Mesenchymal stem cell (in vitro differentiated cells and primary cell): ENCODE data around the gene HOXA7.
A peak's percentile ranks its signal among the peaks of the same experiment; 100 is the strongest.

Source experiments
- DNase-seq: peaks from one replicate; pipeline ENCODE4 v3.0.0-alpha.2; 2013
- H2AFZ ChIP-seq: one replicate; pipeline ENCODE4 v1.6.1; 2013; ENCODE audit warnings: low read depth, mild to moderate bottlenecking, control low read depth, inconsistent platforms, low read length, moderate library complexity
- H2AK5ac ChIP-seq: 2 replicates; pipeline ENCODE4 v1.6.1; 2013; ENCODE audit warnings: low read length, moderate library complexity, mild to moderate bottlenecking, inconsistent platforms; ENCODE audit not compliant: severe bottlenecking
- H2BK120ac ChIP-seq: one replicate; pipeline ENCODE4 v1.6.1; 2013; ENCODE audit warnings: low read depth, mild to moderate bottlenecking, inconsistent platforms, low read length, moderate library complexity
- H2BK12ac ChIP-seq, 2 experiments: one replicate each; pipeline ENCODE4 v1.6.1; 2013; ENCODE audit warnings: inconsistent platforms in 2 of 2, low read length in 2 of 2, mild to moderate bottlenecking in 2 of 2, moderate library complexity in 2 of 2, control low read depth in 1 of 2
- H2BK15ac ChIP-seq: one replicate; pipeline ENCODE4 v1.6.1; 2013; ENCODE audit warnings: mild to moderate bottlenecking, low read depth, inconsistent platforms; ENCODE audit not compliant: poor library complexity, severe bottlenecking
- H2BK5ac ChIP-seq: 2 replicates; pipeline ENCODE4 v1.6.1; 2013; ENCODE audit warnings: low read depth, mild to moderate bottlenecking, low read length, control low read depth, inconsistent platforms; ENCODE audit not compliant: poor library complexity, severe bottlenecking
- H3K14ac ChIP-seq, 2 experiments: one replicate each; pipeline ENCODE4 v1.6.1; 2013; ENCODE audit warnings: inconsistent platforms in 2 of 2, low read length in 2 of 2, control low read depth in 1 of 2, mild to moderate bottlenecking in 1 of 2, moderate library complexity in 1 of 2
- H3K18ac ChIP-seq, 2 experiments: one replicate each; pipeline ENCODE4 v1.6.1; 2013; ENCODE audit warnings: inconsistent platforms in 2 of 2, low read length in 2 of 2, control low read depth in 1 of 2, low read depth in 1 of 2, mild to moderate bottlenecking in 1 of 2
- H3K23ac ChIP-seq, 2 experiments: one replicate each; pipeline ENCODE4 v1.6.1; 2013; ENCODE audit warnings: inconsistent platforms in 2 of 2, low read length in 2 of 2, mild to moderate bottlenecking in 2 of 2, moderate library complexity in 2 of 2, control low read depth in 1 of 2
- H3K27ac ChIP-seq: 2 replicates; pipeline ENCODE4 v1.5.1; 2013; ENCODE audit warnings: mild to moderate bottlenecking, moderate library complexity, low read length, control low read depth, inconsistent platforms; ENCODE audit not compliant: poor library complexity, severe bottlenecking
- H3K27me3 ChIP-seq, 2 experiments: 2 replicates each; pipeline versions ENCODE4 v1.6.1 to v1.7.0; 2013; ENCODE audit warnings: low read length in 2 of 2, mild to moderate bottlenecking in 2 of 2, moderate library complexity in 2 of 2, control low read depth in 1 of 2, inconsistent platforms in 1 of 2; ENCODE audit not compliant: control insufficient read depth in 1 of 2, insufficient read depth in 1 of 2
- H3K36me3 ChIP-seq, 2 experiments: 2 replicates each; pipeline versions ENCODE4 v1.6.1 to v1.7.0; 2013; ENCODE audit warnings: low read length in 2 of 2, control low read depth in 1 of 2, inconsistent platforms in 1 of 2, low read depth in 1 of 2, mild to moderate bottlenecking in 1 of 2; ENCODE audit not compliant: insufficient read depth in 2 of 2, control insufficient read depth in 1 of 2
- H3K4ac ChIP-seq, 2 experiments: one replicate each; pipeline ENCODE4 v1.6.1; 2013; ENCODE audit warnings: inconsistent platforms in 2 of 2, low read length in 2 of 2, mild to moderate bottlenecking in 2 of 2, moderate library complexity in 2 of 2, control low read depth in 1 of 2, low read depth in 1 of 2
- H3K4me1 ChIP-seq: 2 replicates; pipeline ENCODE4 v1.6.1; 2013; ENCODE audit warnings: low read depth, low read length, control low read depth; ENCODE audit not compliant: control insufficient read depth, insufficient read depth
- H3K4me2 ChIP-seq: 2 replicates; pipeline ENCODE4 v1.6.1; 2013; ENCODE audit warnings: low read length, mild to moderate bottlenecking, inconsistent platforms; ENCODE audit not compliant: poor library complexity, severe bottlenecking
- H3K4me3 ChIP-seq, 2 experiments: 2 replicates each; pipeline versions ENCODE4 v1.5.1 to v1.7.0; 2013; ENCODE audit warnings: low read length in 2 of 2, mild to moderate bottlenecking in 2 of 2, control low read depth in 1 of 2, low read depth in 1 of 2; ENCODE audit not compliant: insufficient read depth in 1 of 2
- H3K79me1 ChIP-seq: replicated peaks from 2 replicates; pipeline ENCODE4 v1.6.1; 2013; ENCODE audit warnings: mild to moderate bottlenecking, control low read depth, low read length, inconsistent platforms; ENCODE audit not compliant: poor library complexity, severe bottlenecking
- H3K9ac ChIP-seq: 2 replicates; pipeline ENCODE4 v1.7.0; 2013; ENCODE audit warnings: mild to moderate bottlenecking, low read length, moderate library complexity
- H3K9me3 ChIP-seq: 2 replicates; pipeline ENCODE4 v1.7.0; 2013; ENCODE audit warnings: mild to moderate bottlenecking, low read length; ENCODE audit not compliant: control insufficient read depth
- H4K8ac ChIP-seq: one replicate; pipeline ENCODE4 v1.6.1; 2013; ENCODE audit warnings: inconsistent platforms, mild to moderate bottlenecking, low read length, moderate library complexity
- H4K91ac ChIP-seq: one replicate; pipeline ENCODE4 v1.6.1; 2013; ENCODE audit warnings: mild to moderate bottlenecking, low read length, inconsistent platforms
- WGBS: methylation state at CpG from one replicate; pipeline ENCODE4 v1.1.7; 2013; ENCODE audit warnings: mixed read lengths; 5-methylcytosine and 5-hydroxymethylcytosine counted together

Gene HOXA7

DNA sequence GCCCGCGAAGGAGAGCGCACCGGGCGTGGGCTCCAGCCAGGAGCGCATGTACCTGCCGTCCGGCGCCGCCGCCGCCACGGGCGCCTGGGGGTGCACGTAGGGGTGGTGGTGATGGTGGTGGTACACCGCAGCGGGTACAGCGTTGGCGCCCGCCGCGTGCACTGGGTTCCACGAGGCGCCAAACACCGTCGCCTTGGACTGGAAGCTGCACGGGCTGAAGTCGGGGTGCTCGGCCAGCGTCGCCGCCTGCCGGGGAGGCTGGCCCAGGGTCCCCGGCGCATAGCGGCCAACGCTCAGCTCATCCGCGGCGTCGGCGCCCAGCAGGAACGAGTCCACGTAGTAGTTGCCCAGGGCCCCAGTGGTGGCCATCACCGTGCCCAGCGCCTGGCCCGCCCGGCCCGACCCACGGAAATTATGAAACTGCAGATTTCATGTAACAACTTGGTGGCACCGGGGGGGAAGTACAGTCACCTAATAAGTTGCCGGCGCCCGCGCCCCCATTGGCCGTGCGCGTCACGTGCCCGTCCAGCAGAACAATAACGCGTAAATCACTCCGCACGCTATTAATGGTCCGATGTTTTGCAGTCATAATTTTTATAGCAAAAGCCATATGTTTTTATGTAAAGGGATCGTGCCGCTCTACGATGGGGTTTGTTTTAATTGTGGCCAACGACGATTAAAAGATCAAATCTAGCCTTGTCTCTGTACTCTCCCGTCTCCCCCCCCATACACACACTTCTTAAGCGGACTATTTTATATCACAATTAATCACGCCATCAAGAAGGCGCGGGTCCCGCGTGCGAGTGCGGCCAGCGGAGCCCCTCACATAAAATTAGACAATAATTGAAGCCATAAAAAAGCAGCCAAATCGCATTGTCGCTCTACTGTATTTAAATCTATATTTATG is 8.9 kb upstream of the HOXA7 start, which contains the start of gene HOXA9:
Gene HOXA9, minus strand, starts transcription at position 449 of the 907 bp plus-strand sequence. Its CDS starts 80 bp downstream, at position 369.
- Histone ChIP-seq H3K4ac (peak within 1 kb of the TSS; percentile 87 to 91), H3K4me3 (peak within 1 kb of the TSS; percentile 42 to 92), H2AFZ (no peak within 1 kb of the TSS), H4K8ac (peak within 1 kb of the TSS; percentile 95), H3K27ac (peak within 1 kb of the TSS; percentile 73), H4K91ac (peak within 1 kb of the TSS; percentile 91), H3K27me3 (no peaks in the 10 kb centered on the region), H3K14ac (peak within 1 kb of the TSS in 1 of 2 experiments; percentile 92), H3K4me2 (peak within 1 kb of the TSS; percentile 67), H3K36me3 (peaks cover 15 to 60% of the 10 kb centered on the region in 2 experiments), H3K9ac (peak within 1 kb of the TSS; percentile 90), H2BK120ac (peak within 1 kb of the TSS; percentile 99), H3K4me1 (peaks cover 32% of the 10 kb centered on the region), H2BK15ac (peak within 1 kb of the TSS; percentile 74), H3K23ac (peak within 1 kb of the TSS; percentile 67 to 81), H3K18ac (peak within 1 kb of the TSS; percentile 89 to 90), H2BK12ac (peak within 1 kb of the TSS; percentile 59 to 89), H3K9me3 (no peaks in the 10 kb centered on the region), H3K79me1 (peaks cover 3% of the 10 kb centered on the region), H2AK5ac (peak within 1 kb of the TSS; percentile 27), H2BK5ac (peak within 1 kb of the TSS; percentile 68)
- WGBS, result 31% methylated on average over 80 of the region's 82 CpGs
- peak; percentile 84 for DNase-seq

DNA sequence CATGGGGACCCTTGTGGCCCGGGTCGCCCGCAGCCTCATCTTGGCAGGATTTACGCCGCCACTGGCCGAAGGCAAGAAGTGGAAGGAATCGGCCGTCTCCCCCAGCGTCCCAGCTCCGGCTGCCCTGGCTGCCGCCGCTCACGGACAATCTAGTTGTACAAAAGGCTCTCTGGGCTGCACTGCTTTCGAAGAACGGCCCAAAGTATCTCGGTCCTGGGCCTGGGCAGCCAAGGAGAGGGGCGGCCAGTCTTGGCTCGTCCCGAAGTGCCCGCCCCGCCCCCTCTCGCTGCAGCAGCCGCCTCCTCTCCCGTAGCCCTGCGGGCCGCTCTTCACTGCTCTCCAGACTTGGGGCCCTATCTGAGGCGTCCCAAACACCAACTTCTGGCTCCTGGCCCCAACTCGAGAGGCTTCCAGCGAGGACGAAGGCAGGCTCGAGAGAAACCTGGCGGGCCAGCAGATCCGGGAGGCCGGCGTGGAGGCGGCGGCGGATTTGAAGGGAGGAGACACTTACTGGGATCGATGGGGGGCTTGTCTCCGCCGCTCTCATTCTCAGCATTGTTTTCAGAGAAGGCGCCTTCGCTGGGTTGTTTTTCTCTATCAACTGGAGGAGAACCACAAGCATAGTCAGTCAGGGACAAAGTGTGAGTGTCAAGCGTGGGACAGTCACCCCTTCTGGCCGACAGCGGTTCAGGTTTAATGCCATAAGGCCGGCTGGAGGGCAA is 8.1 kb upstream of the HOXA7 start:
- Histone ChIP-seq H3K4me1 (peaks cover 36% of the 10 kb centered on the region), H2BK12ac (peak overlapping the region in 1 of 2 experiments; percentile 51), H2BK15ac (no peak overlapping the region), H2AFZ (no peak overlapping the region), H2BK120ac (peak overlapping the region; percentile 87), H3K27me3 (no peaks in the 10 kb centered on the region), H3K4me3 (peak overlapping the region; percentile 14 to 92), H3K4me2 (no peak overlapping the region), H4K8ac (peak overlapping the region; percentile 81), H3K27ac (no peak overlapping the region), H2BK5ac (no peak overlapping the region), H3K23ac (peak overlapping the region in 1 of 2 experiments; percentile 67), H4K91ac (peak overlapping the region; percentile 77), H3K18ac (peak overlapping the region; percentile 80 to 89), H3K9me3 (no peaks in the 10 kb centered on the region), H3K4ac (peak overlapping the region; percentile 48 to 84), H3K14ac (peak overlapping the region in 1 of 2 experiments; percentile 62), H3K36me3 (peaks cover 15 to 54% of the 10 kb centered on the region in 2 experiments), H2AK5ac (peak overlapping the region; percentile 27), H3K79me1 (peaks cover 3% of the 10 kb centered on the region), H3K9ac (peak overlapping the region; percentile 90)
- 12% methylated on average over 47 of the region's 47 CpGs for WGBS
- DNase-seq, result peak; percentile 65

GRCh38 chr7:27164045-27164366 is 7.5 kb upstream of the HOXA7 start:
- Histone ChIP-seq H3K14ac (no peak overlapping the region), H2BK5ac (no peak overlapping the region), H3K9me3 (no peaks in the 10 kb centered on the region), H3K79me1 (peaks cover 3% of the 10 kb centered on the region), H4K8ac (peak overlapping the region; percentile 13), H3K9ac (peak overlapping the region; percentile 90), H2AK5ac (no peak overlapping the region), H3K4ac (peak overlapping the region in 1 of 2 experiments; percentile 32), H4K91ac (no peak overlapping the region), H3K4me3 (peak overlapping the region in 1 of 2 experiments; percentile 92), H3K23ac (peak overlapping the region in 1 of 2 experiments; percentile 86), H3K4me2 (no peak overlapping the region), H2AFZ (no peak overlapping the region), H3K27me3 (no peaks in the 10 kb centered on the region), H2BK15ac (no peak overlapping the region), H3K18ac (peak overlapping the region; percentile 9 to 64), H2BK120ac (no peak overlapping the region), H3K36me3 (peaks cover 15 to 50% of the 10 kb centered on the region in 2 experiments), H3K27ac (no peak overlapping the region), H2BK12ac (peak overlapping the region in 1 of 2 experiments; percentile 21), H3K4me1 (peaks cover 36% of the 10 kb centered on the region)
- 20% methylated on average over 12 of the region's 12 CpGs for WGBS
- DNase-seq, result no peak
